Panc1 (cell line): Measurements from ENCODE around the gene RSAD2. TPM values are rescaled to one million over a fixed set of nuclear protein-coding genes. Genes with fewer than 3 reads are reported as not detected.

Experiments used
- ATAC-seq: fragments of 200-7000 bp; cut with Tn5 transposase; 2 replicates; pipeline ENCODE4 v1.9.1; 2020; ENCODE audit warnings: mild to moderate bottlenecking, moderate library complexity
- BruUV-seq: library from RNA; stranded (reverse); fragments of 400-500 nt; replicated peaks from 2 replicates; lab custom pipeline; 2021; lab: Mats Ljungman, UMichigan
- CTCF ChIA-PET: fragments of 300-600 bp; sonication (Branson Sonifier 250); formaldehyde crosslinking; loops from one replicate; lab custom pipeline; 2022; ENCODE audit warnings: antibody characterized with exemption; lab: Charles Lee
- POLR2A ChIA-PET: fragments of 300-600 bp; sonication (Branson Sonifier 250); formaldehyde crosslinking; loops from one replicate; lab custom pipeline; 2022; ENCODE audit warnings: antibody characterized with exemption; lab: Charles Lee
- DNase-seq: peaks from one replicate; pipeline ENCODE4 v3.0.0-alpha.2; 2010; ENCODE audit warnings: low read depth, low spot score
- H3K27ac ChIP-seq: 2 replicates; pipeline ENCODE4 v1.5.1; 2011; ENCODE audit warnings: mild to moderate bottlenecking, low read length, inconsistent platforms
- H3K27me3 ChIP-seq: fragments of 200-500 bp; sonication (Bioruptor generic); 2 replicates; pipeline ENCODE4 v1.6.0; 2014; ENCODE audit warnings: low read length, inconsistent platforms; ENCODE audit not compliant: control insufficient read depth, insufficient read depth
- H3K36me3 ChIP-seq: fragments of 200-500 bp; sonication (Bioruptor generic); 2 replicates; pipeline ENCODE4 v1.5.1; 2014; ENCODE audit warnings: inconsistent platforms, mild to moderate bottlenecking, low read length, moderate library complexity; ENCODE audit not compliant: control insufficient read depth, insufficient read depth
- H3K4me1 ChIP-seq: 2 replicates; pipeline ENCODE4 v1.5.1; 2011; ENCODE audit warnings: inconsistent platforms, mild to moderate bottlenecking, low read length, moderate library complexity; ENCODE audit not compliant: control insufficient read depth, insufficient read depth
- H3K4me3 ChIP-seq, 2 experiments: 2 replicates each; pipeline ENCODE4 v1.5.1; 2011 to 2012; ENCODE audit warnings: low read depth in 2 of 2, low read length in 2 of 2, mild to moderate bottlenecking in 2 of 2, inconsistent platforms in 1 of 2, moderate library complexity in 1 of 2
- H3K9me3 ChIP-seq: fragments of 200-500 bp; sonication (Bioruptor generic); 2 replicates; pipeline ENCODE4 v1.5.1; 2014; ENCODE audit warnings: low read depth, mild to moderate bottlenecking, inconsistent platforms, low read length, moderate library complexity; ENCODE audit not compliant: control insufficient read depth, insufficient read depth
- CTCF ChIP-seq: fragments of 450-650 bp; IDR thresholded peaks from 2 replicates; pipeline ENCODE4 v1.5.1; 2017; ENCODE audit warnings: mild to moderate bottlenecking
- POLR2AphosphoS5 ChIP-seq: IDR thresholded peaks from 2 replicates; pipeline ENCODE4 v1.6.1; 2012; ENCODE audit warnings: mild to moderate bottlenecking, low read depth, low read length, moderate library complexity
- SIN3A ChIP-seq: IDR thresholded peaks from 2 replicates; pipeline ENCODE4 v1.6.1; 2012; ENCODE audit warnings: low read depth, mild to moderate bottlenecking, low read length, moderate library complexity, borderline replicate concordance; ENCODE audit not compliant: insufficient read depth
- TCF7L2 ChIP-seq: IDR thresholded peaks from 2 replicates; pipeline ENCODE4 v1.6.1; 2011; ENCODE audit warnings: mild to moderate bottlenecking, low read depth, low read length, inconsistent platforms
- in situ Hi-C: cut with HindIII; loops from 2 replicates; pipeline ENCODE4 v1.10.0; 2016; ENCODE audit warnings: low sequenced_read_pairs, low pct_unique_long_range_greater_than_20kb
- intact Hi-C: fragments of 100-400 bp; cut with micrococcal nuclease; formaldehyde crosslinking; loops from one replicate; pipeline ENCODE4 v1.10.0; 2022; ENCODE audit not compliant: unreplicated experiment
- total RNA-seq: library from RNA; stranded (reverse); gene quantifications from one replicate; pipeline ENCODE4 v1.2.1, GENCODE V29; 2021; ENCODE audit not compliant: unreplicated experiment
- TF ChIP-seq, protein P1 (sequence below), 2 experiments: IDR thresholded peaks; 2 replicates each; pipeline ENCODE4 v1.6.1; 2011 to 2012; ENCODE audit warnings: low read depth in 2 of 2, control low read depth in 1 of 2, low read length in 1 of 2, mild to moderate bottlenecking in 1 of 2, moderate library complexity in 1 of 2; ENCODE audit not compliant: insufficient read depth in 1 of 2

Gene RSAD2
- total RNA-seq, 1 experiment from 2014 or later: 0.44 TPM

- ATAC-seq: no peak
- no peaks in the 10 kb centered on the region for H3K36me3 ChIP-seq
- BruUV-seq: no TSS peak
- no peaks in the 10 kb centered on the region for H3K27me3 ChIP-seq
- no peak for DNase-seq
- H3K4me1 ChIP-seq: no peaks in the 10 kb centered on the region
- in situ Hi-C loops (no loop called here), intact Hi-C loops (no loop called here)
- no peaks in the 10 kb centered on the region for H3K9me3 ChIP-seq
- CTCF ChIA-PET: no interaction called here
- H3K27ac ChIP-seq: no peak overlapping the region
- POLR2A ChIA-PET: no interaction called here
- H3K4me3 ChIP-seq: no peak overlapping the region
- TF ChIP-seq CTCF (no peak), SIN3A (no peak), TCF7L2 (no peak), POLR2AphosphoS5 (no peak)
- TF ChIP-seq, protein P1, sequence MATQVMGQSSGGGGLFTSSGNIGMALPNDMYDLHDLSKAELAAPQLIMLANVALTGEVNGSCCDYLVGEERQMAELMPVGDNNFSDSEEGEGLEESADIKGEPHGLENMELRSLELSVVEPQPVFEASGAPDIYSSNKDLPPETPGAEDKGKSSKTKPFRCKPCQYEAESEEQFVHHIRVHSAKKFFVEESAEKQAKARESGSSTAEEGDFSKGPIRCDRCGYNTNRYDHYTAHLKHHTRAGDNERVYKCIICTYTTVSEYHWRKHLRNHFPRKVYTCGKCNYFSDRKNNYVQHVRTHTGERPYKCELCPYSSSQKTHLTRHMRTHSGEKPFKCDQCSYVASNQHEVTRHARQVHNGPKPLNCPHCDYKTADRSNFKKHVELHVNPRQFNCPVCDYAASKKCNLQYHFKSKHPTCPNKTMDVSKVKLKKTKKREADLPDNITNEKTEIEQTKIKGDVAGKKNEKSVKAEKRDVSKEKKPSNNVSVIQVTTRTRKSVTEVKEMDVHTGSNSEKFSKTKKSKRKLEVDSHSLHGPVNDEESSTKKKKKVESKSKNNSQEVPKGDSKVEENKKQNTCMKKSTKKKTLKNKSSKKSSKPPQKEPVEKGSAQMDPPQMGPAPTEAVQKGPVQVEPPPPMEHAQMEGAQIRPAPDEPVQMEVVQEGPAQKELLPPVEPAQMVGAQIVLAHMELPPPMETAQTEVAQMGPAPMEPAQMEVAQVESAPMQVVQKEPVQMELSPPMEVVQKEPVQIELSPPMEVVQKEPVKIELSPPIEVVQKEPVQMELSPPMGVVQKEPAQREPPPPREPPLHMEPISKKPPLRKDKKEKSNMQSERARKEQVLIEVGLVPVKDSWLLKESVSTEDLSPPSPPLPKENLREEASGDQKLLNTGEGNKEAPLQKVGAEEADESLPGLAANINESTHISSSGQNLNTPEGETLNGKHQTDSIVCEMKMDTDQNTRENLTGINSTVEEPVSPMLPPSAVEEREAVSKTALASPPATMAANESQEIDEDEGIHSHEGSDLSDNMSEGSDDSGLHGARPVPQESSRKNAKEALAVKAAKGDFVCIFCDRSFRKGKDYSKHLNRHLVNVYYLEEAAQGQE (IDR thresholded peaks at IDR 0.05; ENCODE audit: insufficient read depth in 1 of 2, low read depth in 2 of 2, low read length in 1 of 2): no peak
Observed at GRCh38 chr2:6937157-6937556, 59.6 kb downstream of the RSAD2 start.

- CTCF ChIA-PET: no interaction called here
- no TSS peak for BruUV-seq
Observed at GRCh38 chr2:6937582-6937981, 60.0 kb downstream of the RSAD2 start.

More at GRCh38 chr2:6937582-6937981, 60.0 kb downstream of the RSAD2 start:
- intact Hi-C loops (no loop called here), in situ Hi-C loops (no loop called here)
- no peak overlapping the region for H3K4me3 ChIP-seq
- no peak for ATAC-seq
- H3K36me3 ChIP-seq: no peaks in the 10 kb centered on the region
- H3K9me3 ChIP-seq: no peaks in the 10 kb centered on the region
- TF ChIP-seq, protein P1 (IDR thresholded peaks at IDR 0.05; ENCODE audit: insufficient read depth in 1 of 2, low read depth in 2 of 2, low read length in 1 of 2): no peak
- TF ChIP-seq CTCF (no peak), POLR2AphosphoS5 (no peak), TCF7L2 (no peak), SIN3A (no peak)
- no peak overlapping the region for H3K27ac ChIP-seq
- POLR2A ChIA-PET: no interaction called here
- no peak for DNase-seq
- H3K27me3 ChIP-seq: no peaks in the 10 kb centered on the region
- no peaks in the 10 kb centered on the region for H3K4me1 ChIP-seq
